Neutrophil (primary cell): ENCODE measurements around the gene ID3.

ENCODE experiments used
- H3K27ac ChIP-seq: fragments of 200-600 bp; sonication (generic); 2 replicates; pipeline ENCODE4 v1.5.1; 2016; ENCODE audit warnings: mild to moderate bottlenecking, moderate library complexity
- H3K27me3 ChIP-seq: fragments of 200-600 bp; sonication (generic); 2 replicates; pipeline ENCODE4 v1.6.0; 2016; ENCODE audit warnings: mild to moderate bottlenecking
- H3K36me3 ChIP-seq: fragments of 200-600 bp; sonication (generic); 2 replicates; pipeline ENCODE4 v1.5.1; 2017
- H3K4me1 ChIP-seq, 2 experiments: fragments of 200-600 bp in 1 of 2; sonication (generic) in 1 of 2; 1 replicate in 1 of 2; 2 replicates in 1 of 2; pipeline versions ENCODE4 v1.5.1 to v1.6.1; 2013 to 2016; ENCODE audit warnings: low read depth in 1 of 2, low read length in 1 of 2, mild to moderate bottlenecking in 1 of 2, moderate library complexity in 1 of 2; ENCODE audit not compliant: control insufficient read depth in 1 of 2, insufficient read depth in 1 of 2
- H3K4me3 ChIP-seq, 2 experiments: fragments of 200-600 bp in 1 of 2; sonication (generic) in 1 of 2; 1 replicate in 1 of 2; 2 replicates in 1 of 2; pipeline ENCODE4 v1.5.1; 2013 to 2016; ENCODE audit warnings: low read depth in 1 of 2, low read length in 1 of 2, mild to moderate bottlenecking in 1 of 2, moderate library complexity in 1 of 2
- H3K9me3 ChIP-seq: fragments of 200-600 bp; sonication (generic); 2 replicates; pipeline ENCODE4 v1.5.1; 2016
- TF ChIP-seq, protein P1 (sequence below): fragments of 200-600 bp; sonication (generic); IDR thresholded peaks from 2 replicates; pipeline ENCODE4 v1.5.1; 2016; ENCODE audit warnings: antibody characterized with exemption

ID3 gene

DNA sequence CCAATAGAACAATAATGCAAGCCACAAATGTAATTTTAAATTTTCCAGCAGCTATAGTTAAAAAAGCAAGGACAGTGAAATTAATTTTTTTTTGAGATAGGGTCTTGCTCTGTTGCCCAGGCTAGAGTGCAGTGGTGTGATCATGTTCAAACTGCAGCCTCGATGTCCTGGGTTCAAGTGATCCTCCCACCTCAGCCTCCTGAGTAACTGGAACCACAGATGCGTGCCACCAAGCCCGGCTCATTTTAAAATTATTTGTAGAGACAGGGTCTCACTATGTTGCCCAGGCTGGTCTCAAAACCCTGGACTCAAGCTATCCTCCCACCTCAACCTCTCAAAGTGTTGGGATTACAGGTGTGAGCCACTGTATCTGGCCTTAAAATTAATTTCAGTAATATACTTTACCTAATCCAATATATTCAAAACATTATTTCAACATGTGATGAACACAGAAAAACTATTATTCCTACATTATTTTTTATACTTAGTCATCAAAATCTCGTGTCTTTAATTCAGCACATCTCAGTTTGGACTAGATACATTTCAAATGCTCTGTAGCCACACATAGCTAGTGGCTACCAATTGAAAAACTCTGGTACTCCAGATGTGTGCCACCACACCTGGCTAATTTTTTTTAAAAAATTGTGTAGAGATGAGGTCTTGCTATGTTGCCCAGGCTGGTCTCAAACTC is 10.8 kb upstream of the ID3 start:
- TF ChIP-seq, protein P1, sequence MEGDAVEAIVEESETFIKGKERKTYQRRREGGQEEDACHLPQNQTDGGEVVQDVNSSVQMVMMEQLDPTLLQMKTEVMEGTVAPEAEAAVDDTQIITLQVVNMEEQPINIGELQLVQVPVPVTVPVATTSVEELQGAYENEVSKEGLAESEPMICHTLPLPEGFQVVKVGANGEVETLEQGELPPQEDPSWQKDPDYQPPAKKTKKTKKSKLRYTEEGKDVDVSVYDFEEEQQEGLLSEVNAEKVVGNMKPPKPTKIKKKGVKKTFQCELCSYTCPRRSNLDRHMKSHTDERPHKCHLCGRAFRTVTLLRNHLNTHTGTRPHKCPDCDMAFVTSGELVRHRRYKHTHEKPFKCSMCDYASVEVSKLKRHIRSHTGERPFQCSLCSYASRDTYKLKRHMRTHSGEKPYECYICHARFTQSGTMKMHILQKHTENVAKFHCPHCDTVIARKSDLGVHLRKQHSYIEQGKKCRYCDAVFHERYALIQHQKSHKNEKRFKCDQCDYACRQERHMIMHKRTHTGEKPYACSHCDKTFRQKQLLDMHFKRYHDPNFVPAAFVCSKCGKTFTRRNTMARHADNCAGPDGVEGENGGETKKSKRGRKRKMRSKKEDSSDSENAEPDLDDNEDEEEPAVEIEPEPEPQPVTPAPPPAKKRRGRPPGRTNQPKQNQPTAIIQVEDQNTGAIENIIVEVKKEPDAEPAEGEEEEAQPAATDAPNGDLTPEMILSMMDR: no peak
- Histone ChIP-seq H3K27ac (no peak overlapping the region), H3K36me3 (no peaks in the 10 kb centered on the region), H3K9me3 (no peaks in the 10 kb centered on the region), H3K4me3 (no peak overlapping the region), H3K4me1 (peaks cover 14 to 21% of the 10 kb centered on the region in 2 experiments), H3K27me3 (peaks cover 93% of the 10 kb centered on the region)

DNA sequence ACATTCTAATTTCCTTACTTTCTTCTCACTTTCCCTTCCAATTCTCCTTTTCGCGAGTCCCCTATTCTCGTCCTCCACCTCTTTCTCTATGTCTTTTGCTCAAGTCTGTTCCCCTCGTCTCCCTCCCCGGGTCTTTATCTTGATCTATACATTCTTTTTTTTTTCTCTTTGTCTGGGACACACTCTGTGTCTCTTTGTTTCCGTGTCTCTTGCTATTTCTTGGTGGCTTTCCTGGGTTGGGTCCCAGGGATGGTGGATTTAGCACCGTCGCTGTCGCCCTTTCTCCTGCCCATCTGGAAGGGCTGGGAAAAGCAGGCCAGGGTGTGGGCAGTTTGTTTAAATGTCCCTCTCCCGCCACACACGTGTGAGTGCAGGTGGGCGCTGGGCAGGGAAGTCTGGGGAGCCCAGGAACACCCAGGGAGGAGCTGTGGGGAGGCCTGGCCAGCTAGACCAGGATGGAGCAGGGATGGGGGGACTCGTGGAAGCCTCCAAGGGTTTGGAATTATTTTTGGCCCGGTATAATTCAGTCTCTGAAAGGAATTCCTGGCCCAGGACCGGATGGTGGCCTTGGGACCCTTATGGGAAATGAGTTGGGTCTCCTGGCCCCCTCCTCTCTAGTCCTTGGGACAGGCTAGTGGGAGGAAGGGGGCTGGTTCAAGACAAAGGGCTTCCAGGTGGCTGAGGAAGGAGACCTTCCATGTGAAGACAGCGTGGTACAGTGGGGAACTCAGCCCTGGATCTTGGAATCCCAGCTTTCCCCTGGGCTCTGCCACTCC is 9.5 kb upstream of the ID3 start:
- TF ChIP-seq, protein P1: no peak

DNA sequence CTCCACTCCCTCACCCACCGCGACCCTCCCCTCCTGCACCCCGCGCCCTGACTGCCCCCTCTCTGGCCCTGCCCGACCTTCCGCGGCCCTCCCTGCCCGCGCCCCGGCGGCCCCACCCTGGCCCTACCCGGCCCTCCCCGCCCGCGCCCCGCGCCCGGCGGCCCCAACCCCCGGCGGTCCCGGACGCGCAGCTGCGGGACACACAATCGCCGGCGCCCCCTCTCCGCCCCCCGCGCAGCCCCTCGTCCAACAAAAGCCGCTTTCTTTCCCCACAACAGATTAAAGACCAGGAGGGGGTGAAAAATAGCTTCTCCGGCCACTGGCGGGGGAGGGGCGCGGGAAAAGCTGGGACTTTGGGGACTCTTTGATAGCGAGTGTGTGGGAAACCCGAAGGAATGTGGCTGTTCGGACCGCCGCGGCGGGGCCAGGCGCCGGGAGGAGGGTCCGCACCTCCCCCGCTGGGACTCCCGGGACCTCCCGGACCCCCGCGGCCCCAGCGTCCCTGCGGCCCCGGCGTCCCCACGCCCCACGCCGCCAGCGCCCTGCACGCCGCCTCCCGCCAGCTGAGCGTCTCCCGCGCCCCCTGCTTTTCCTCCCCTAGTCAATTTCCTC is 8.8 kb upstream of the ID3 start:
- H3K27ac ChIP-seq: no peak overlapping the region
- no peaks in the 10 kb centered on the region for H3K36me3 ChIP-seq
- H3K4me3 ChIP-seq: no peak overlapping the region
- H3K9me3 ChIP-seq: no peaks in the 10 kb centered on the region
- peaks cover 93% of the 10 kb centered on the region for H3K27me3 ChIP-seq
- TF ChIP-seq, protein P1: no peak
- peaks cover 14 to 21% of the 10 kb centered on the region in 2 experiments for H3K4me1 ChIP-seq

More for the DNA sequence above, 9.5 kb upstream of the ID3 start:
- no peaks in the 10 kb centered on the region for H3K9me3 ChIP-seq
- peaks cover 14 to 21% of the 10 kb centered on the region in 2 experiments for H3K4me1 ChIP-seq
- H3K27me3 ChIP-seq: peaks cover 93% of the 10 kb centered on the region
- no peak overlapping the region for H3K4me3 ChIP-seq
- H3K36me3 ChIP-seq: no peaks in the 10 kb centered on the region
- H3K27ac ChIP-seq: no peak overlapping the region

DNA sequence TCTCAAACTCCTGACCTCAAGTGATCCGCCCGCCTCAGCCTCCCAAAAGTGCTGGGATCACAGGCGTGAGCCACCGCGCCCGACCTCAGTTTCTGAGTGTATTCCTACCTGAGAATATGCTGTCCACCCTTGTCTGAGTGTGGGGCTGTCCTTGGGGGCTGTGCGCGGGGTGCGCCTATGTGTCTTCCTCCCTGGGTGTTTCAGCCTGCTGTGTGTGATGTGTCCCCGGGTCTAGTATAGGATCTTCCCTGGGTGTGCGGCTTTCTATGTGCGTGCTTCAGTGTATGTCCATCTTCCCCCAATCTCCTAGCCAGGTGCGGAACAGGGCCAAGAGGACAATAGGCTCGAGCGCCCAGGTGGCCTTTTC is 8.3 kb upstream of the ID3 start:
- Histone ChIP-seq H3K27me3 (peaks cover 93% of the 10 kb centered on the region), H3K4me3 (no peak overlapping the region), H3K36me3 (no peaks in the 10 kb centered on the region), H3K4me1 (peaks cover 19 to 25% of the 10 kb centered on the region in 2 experiments), H3K27ac (no peak overlapping the region), H3K9me3 (no peaks in the 10 kb centered on the region)
- TF ChIP-seq, protein P1: no peak

DNA sequence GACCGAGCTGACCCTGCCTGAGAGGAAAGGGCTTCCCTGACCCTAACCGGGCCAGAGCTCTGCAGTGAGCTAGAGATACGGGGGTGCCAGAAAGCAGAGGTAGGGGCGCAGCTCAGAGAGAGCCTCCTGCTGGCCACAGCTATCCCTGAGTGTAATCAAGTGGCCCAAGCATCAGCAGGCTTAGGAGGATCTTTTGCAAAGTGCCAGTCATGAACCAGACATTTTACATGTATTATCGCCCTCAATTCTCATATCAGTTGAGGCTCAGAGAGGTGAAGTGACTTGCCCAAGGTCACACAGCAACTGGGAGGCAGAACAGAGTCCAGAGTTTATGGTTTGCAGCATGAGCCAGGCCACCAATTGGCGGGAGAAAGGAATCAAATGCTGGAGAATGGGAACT is 7.0 kb upstream of the ID3 start:
- Histone ChIP-seq H3K27ac (no peak overlapping the region), H3K9me3 (no peaks in the 10 kb centered on the region), H3K4me3 (no peak overlapping the region), H3K4me1 (peaks cover 32 to 37% of the 10 kb centered on the region in 2 experiments), H3K27me3 (peaks cover 80% of the 10 kb centered on the region), H3K36me3 (no peaks in the 10 kb centered on the region)
- TF ChIP-seq, protein P1: no peak
